Body of pancreas (tissue), 4 donors: ENCODE measurements around the gene DDX47. TPM values are rescaled to one million over a fixed set of nuclear protein-coding genes. Genes with fewer than 3 reads are reported as not detected.

Experiments used
- ATAC-seq: fragments of 150-250 bp; one replicate; pipeline ENCODE4 v1.9.1; 2016
- DNase-seq, 4 donors: peaks; one replicate each; pipeline ENCODE4 v3.0.0-alpha.2; 2019
- H3K27ac ChIP-seq, 4 donors: fragments of 200-600 bp; sonication (generic); 1 replicate in 3 of 4; 2 replicates in 1 of 4; pipeline versions ENCODE4 v1.5.1 to v1.6.1; 2016 to 2019; ENCODE audit warnings: mild to moderate bottlenecking in 1 of 4, mixed read lengths in 1 of 4, moderate library complexity in 1 of 4
- H3K27me3 ChIP-seq, 2 donors: fragments of 200-600 bp; sonication (generic); one replicate each; pipeline ENCODE4 v1.6.0; 2016; ENCODE audit warnings: mild to moderate bottlenecking in 1 of 2
- H3K36me3 ChIP-seq, 2 donors: fragments of 200-600 bp; sonication (generic); replicated peaks in 1 of 2; 2 replicates each; pipeline ENCODE4 v1.5.1; 2016; ENCODE audit warnings: low read depth in 2 of 2; ENCODE audit not compliant: insufficient read depth in 1 of 2
- H3K4me1 ChIP-seq: fragments of 200-600 bp; sonication (generic); one replicate; pipeline ENCODE4 v1.6.0; 2016
- H3K4me3 ChIP-seq, 2 donors: fragments of 200-600 bp; sonication (generic); 1 replicate in 1 of 2; 2 replicates in 1 of 2; pipeline ENCODE4 v1.5.1; 2016 to 2019
- H3K9me3 ChIP-seq, 3 donors: fragments of 200-600 bp; sonication (generic); 1 replicate in 2 of 3; 2 replicates in 1 of 3; pipeline ENCODE4 v1.5.1; 2016
- CTCF ChIP-seq, 7 experiments: fragments of 450-650 bp in 4 of 7; fragments of 200-600 bp in 3 of 7; sonication (generic) in 3 of 7; IDR thresholded peaks; one replicate each; pipeline ENCODE4 v1.5.1; 2016 to 2019; ENCODE audit warnings: antibody characterized with exemption in 7 of 7
- POLR2A ChIP-seq, 3 donors: fragments of 450-650 bp; IDR thresholded peaks; one replicate each; pipeline ENCODE4 v1.6.1; 2016; ENCODE audit warnings: antibody characterized with exemption in 3 of 3, mild to moderate bottlenecking in 2 of 3
- WGBS, 2 donors: methylation state at CpG; one replicate each; pipeline ENCODE4 v1.1.5; 2017; 5-methylcytosine and 5-hydroxymethylcytosine counted together
- intact Hi-C: fragments of 100-400 bp; cut with DNase I; formaldehyde crosslinking; loops from one replicate; pipeline ENCODE4 v1.15.1; 2023
- total RNA-seq, 2 donors: library from RNA; depleted of rRNA; stranded (reverse); fragments of >200 nt; gene quantifications; one replicate each; pipeline ENCODE4 v1.1.0, GENCODE V29; 2016

DDX47 gene
- total RNA-seq, 2 donors from 2014 or later = 32.4 to 59.7 TPM

- TF ChIP-seq POLR2A (IDR thresholded peaks at IDR 0.05) (no peak), CTCF (IDR thresholded peaks at IDR 0.05) (no peak)
- Histone ChIP-seq H3K27ac (no peak overlapping the region), H3K4me3 (no peak overlapping the region), H3K4me1 (peaks cover 10% of the 10 kb centered on the region), H3K36me3 (no peaks in the 10 kb centered on the region), H3K27me3 (no peaks in the 10 kb centered on the region), H3K9me3 (no peaks in the 10 kb centered on the region)
- intact Hi-C loops = no loop called here
- ATAC-seq = no peak
- DNase-seq = no peak
- whole genome bisulfite sequencing, 2 donors = 83 to 84% methylated on average over 2 of the region's 2 CpGs
These were observed 18.5 kb upstream of the DDX47 start for GRCh38 chr12:12794686-12795085.

- Histone ChIP-seq H3K27me3 (no peaks in the 10 kb centered on the region), H3K27ac (no peak overlapping the region), H3K4me1 (peaks cover 10% of the 10 kb centered on the region), H3K4me3 (no peak overlapping the region), H3K36me3 (no peaks in the 10 kb centered on the region), H3K9me3 (no peaks in the 10 kb centered on the region)
- intact Hi-C loops = no loop called here
- no peak for ATAC-seq
- no peak for DNase-seq
- no peak for TF ChIP-seq CTCF (IDR thresholded peaks at IDR 0.05)
- no peak for TF ChIP-seq POLR2A (IDR thresholded peaks at IDR 0.05)
- 90 to 95% methylated on average over 3 of the region's 3 CpGs for WGBS, 2 donors
These were observed 17.0 kb upstream of the DDX47 start for GRCh38 chr12:12796171-12796570.

GRCh38 chr12:12796928-12797793 is 16.0 kb upstream of the DDX47 start:
- no peak overlapping the region for H3K4me3 ChIP-seq
- no peaks in the 10 kb centered on the region for H3K27me3 ChIP-seq
- WGBS, 2 donors = 75 to 79% methylated on average over 9 of the region's 9 CpGs
- no peaks in the 10 kb centered on the region for H3K36me3 ChIP-seq
- intact Hi-C loops = no loop called here
- no peak overlapping the region for H3K27ac ChIP-seq
- peaks cover 2% of the 10 kb centered on the region for H3K4me1 ChIP-seq
- no peak for DNase-seq
- TF ChIP-seq POLR2A (IDR thresholded peaks at IDR 0.05) (no peak), CTCF (IDR thresholded peaks at IDR 0.05) (no peak)
- no peak for ATAC-seq
- H3K9me3 ChIP-seq = no peaks in the 10 kb centered on the region

- Histone ChIP-seq H3K27me3 (no peaks in the 10 kb centered on the region), H3K4me1 (no peaks in the 10 kb centered on the region), H3K36me3 (no peaks in the 10 kb centered on the region), H3K9me3 (no peaks in the 10 kb centered on the region), H3K4me3 (no peak overlapping the region), H3K27ac (no peak overlapping the region)
- intact Hi-C loops = no loop called here
- ATAC-seq = no peak
- no peak for DNase-seq
- 82 to 87% methylated on average over 3 of the region's 3 CpGs for WGBS, 2 donors
- TF ChIP-seq POLR2A (IDR thresholded peaks at IDR 0.05) = no peak
- TF ChIP-seq CTCF (IDR thresholded peaks at IDR 0.05) = no peak
These were observed 15.4 kb upstream of the DDX47 start for GRCh38 chr12:12797794-12798152.

- 91 to 100% methylated on average over 1 of the region's 1 CpG for WGBS, 2 donors
- ATAC-seq (no peak), DNase-seq (no peak)
- Histone ChIP-seq H3K9me3 (no peaks in the 10 kb centered on the region), H3K36me3 (no peaks in the 10 kb centered on the region), H3K27ac (no peak overlapping the region), H3K27me3 (no peaks in the 10 kb centered on the region), H3K4me3 (no peak overlapping the region), H3K4me1 (no peaks in the 10 kb centered on the region)
- TF ChIP-seq CTCF (IDR thresholded peaks at IDR 0.05) = no peak
- intact Hi-C loops = no loop called here
These were observed 14.7 kb upstream of the DDX47 start for GRCh38 chr12:12798480-12798879.
